ENCODE results near the gene DONSON. TPM values are rescaled to one million over a fixed set of nuclear protein-coding genes. Genes with fewer than 3 reads are reported as not detected.

DONSON gene
- total and polyA plus RNA-seq, 11 donors, result 4.0 to 18.6 (median 5.8) TPM

DNA sequence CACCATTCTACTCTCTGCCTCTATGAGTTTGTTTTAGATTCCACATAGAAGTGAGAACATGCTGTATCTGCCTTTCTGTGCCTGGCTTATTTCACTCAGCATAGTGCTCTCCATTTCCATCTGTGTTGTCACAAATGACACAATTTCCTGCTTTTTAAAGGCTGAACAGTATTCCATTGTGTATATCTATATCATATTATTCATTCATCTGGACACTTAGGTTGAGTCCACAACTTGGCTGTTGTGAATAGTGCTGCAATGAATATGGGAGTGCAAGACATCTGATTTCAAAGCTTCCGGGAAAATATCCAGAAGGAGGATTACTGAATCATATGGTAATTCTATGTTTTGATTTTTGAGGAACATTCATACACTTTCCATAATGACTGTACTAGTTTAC lies 20.1 kb upstream of the DONSON start:
- H3K4me3 ChIP-seq, result no peak overlapping the region
- H3K9me3 ChIP-seq, result no peaks in the 10 kb centered on the region
- no peaks in the 10 kb centered on the region for H3K27me3 ChIP-seq
- DNase-seq (no peak), ATAC-seq (no peak)
- H3K36me3 ChIP-seq, result peaks cover 0 to 81% (median 54%) of the 10 kb centered on the region in 9 donors
- TF ChIP-seq, protein P1, sequence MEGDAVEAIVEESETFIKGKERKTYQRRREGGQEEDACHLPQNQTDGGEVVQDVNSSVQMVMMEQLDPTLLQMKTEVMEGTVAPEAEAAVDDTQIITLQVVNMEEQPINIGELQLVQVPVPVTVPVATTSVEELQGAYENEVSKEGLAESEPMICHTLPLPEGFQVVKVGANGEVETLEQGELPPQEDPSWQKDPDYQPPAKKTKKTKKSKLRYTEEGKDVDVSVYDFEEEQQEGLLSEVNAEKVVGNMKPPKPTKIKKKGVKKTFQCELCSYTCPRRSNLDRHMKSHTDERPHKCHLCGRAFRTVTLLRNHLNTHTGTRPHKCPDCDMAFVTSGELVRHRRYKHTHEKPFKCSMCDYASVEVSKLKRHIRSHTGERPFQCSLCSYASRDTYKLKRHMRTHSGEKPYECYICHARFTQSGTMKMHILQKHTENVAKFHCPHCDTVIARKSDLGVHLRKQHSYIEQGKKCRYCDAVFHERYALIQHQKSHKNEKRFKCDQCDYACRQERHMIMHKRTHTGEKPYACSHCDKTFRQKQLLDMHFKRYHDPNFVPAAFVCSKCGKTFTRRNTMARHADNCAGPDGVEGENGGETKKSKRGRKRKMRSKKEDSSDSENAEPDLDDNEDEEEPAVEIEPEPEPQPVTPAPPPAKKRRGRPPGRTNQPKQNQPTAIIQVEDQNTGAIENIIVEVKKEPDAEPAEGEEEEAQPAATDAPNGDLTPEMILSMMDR (IDR thresholded peaks at IDR 0.05), result no peak
- TF ChIP-seq POLR2A (IDR thresholded peaks at IDR 0.05), result no peak
- intact Hi-C loops (cut with DNase I), result loop anchor here in 2 of 10 donors (10.0 kb wide), 2 partner anchors 404 to 774 kb away; no protein-coding TSS in a partner anchor
- 64 to 79% (median 75%) methylated on average over 1 of the region's 1 CpG for WGBS, 4 donors
- H3K27ac ChIP-seq, result no peak overlapping the region
- no peaks in the 10 kb centered on the region for H3K4me1 ChIP-seq

DNA sequence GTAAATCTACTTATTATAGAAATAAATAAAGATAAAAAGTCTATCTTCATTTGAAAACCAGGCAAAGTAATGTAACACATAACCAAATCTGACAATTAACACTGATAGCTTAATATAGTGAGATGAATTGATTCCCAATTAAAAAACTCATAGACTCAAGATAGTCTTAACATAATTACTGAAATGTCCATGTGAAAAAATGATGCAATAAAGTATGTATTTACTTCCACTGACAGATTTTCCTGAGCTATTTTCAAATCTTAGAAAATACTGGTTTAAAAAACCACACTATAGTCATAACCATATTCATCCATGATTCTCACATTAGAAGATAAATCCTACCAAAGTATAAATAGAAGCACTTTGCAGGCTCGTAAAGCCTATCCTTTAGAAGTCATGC lies 9.6 kb upstream of the DONSON start:
- WGBS, 4 donors, result 48 to 63% (median 52%) methylated on average over 1 of the region's 1 CpG
- intact Hi-C loops (cut with DNase I), result loop anchor here in 1 of 10 donors (10.0 kb wide), 1 partner anchor 53 kb away; the partner anchor contains the start of genes GART and SON
- ATAC-seq (no peak), DNase-seq (no peak)
- Histone ChIP-seq H3K4me1 (no peaks in the 10 kb centered on the region), H3K27me3 (no peaks in the 10 kb centered on the region), H3K36me3 (peaks cover 0 to 98% (median 84%) of the 10 kb centered on the region in 9 donors), H3K9me3 (no peaks in the 10 kb centered on the region), H3K4me3 (no peak overlapping the region), H3K27ac (no peak overlapping the region)
- no peak for TF ChIP-seq POLR2A (IDR thresholded peaks at IDR 0.05)
- TF ChIP-seq, protein P1 (IDR thresholded peaks at IDR 0.05), result no peak

DNA sequence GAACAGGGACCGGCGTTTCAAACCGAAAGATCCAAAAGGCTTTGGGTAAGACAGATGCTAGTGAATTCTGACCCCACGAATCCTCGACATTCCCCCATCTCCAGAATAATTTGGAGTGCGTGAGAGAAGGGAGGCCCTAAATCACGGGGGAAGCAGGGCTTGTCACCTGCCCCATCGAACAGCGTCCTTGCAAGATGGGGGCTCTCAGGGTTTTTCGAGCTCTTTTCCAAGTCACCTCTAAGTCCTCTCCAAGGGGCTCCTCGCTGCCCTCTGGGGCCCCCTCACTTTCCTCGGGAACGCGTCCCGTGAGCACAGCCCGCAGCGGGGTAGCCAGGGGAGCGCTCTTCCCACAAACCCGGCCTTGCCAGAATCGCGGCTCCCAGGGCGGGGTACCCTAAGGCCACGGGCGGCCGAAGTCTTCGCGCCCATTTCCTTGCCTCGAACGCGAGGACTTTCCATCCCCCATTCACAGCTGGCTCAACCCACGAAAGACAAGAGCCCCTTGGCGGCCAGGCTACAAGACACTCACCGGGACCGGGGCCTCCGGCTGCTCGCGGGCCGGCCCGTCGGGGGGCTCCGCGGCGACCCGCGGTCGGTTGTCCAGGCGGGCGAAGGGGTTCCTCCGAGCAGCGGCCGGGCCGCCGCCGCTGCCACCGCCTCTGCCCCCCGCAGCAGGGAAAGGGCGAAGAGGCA lies 546 bp downstream of the DONSON start:
- intact Hi-C loops (cut with DNase I), result loop anchor here in 4 of 10 donors (2.0 to 5.0 kb wide), 2 partner anchors 45 to 46 kb away; partner anchors contain the start of genes GART (in 4 of the 4) and SON (in 4 of the 4)
- Histone ChIP-seq H3K36me3 (peaks cover 0 to 16% (median 3%) of the 10 kb centered on the region in 9 donors), H3K4me1 (peaks cover 0 to 21% (median 10%) of the 10 kb centered on the region in 12 donors), H3K27me3 (no peaks in the 10 kb centered on the region), H3K27ac (peak overlapping the region; percentile 20 to 92 (median 86)), H3K4me3 (peak overlapping the region; percentile 64 to 94 (median 84)), H3K9me3 (no peaks in the 10 kb centered on the region)
- DNase-seq (peak in 4 of 5 donors; percentile 29 to 50 (median 44)), ATAC-seq (peak in 2 of 4 donors; percentile 16 to 36)
- 2 to 9% (median 3%) methylated on average over 14 to 57 of the region's 57 CpGs for WGBS, 4 donors
- no peak for TF ChIP-seq POLR2A (IDR thresholded peaks at IDR 0.05)
- TF ChIP-seq, protein P1 (IDR thresholded peaks at IDR 0.05), result peak in 1 of 12 donors; percentile 37

DNA sequence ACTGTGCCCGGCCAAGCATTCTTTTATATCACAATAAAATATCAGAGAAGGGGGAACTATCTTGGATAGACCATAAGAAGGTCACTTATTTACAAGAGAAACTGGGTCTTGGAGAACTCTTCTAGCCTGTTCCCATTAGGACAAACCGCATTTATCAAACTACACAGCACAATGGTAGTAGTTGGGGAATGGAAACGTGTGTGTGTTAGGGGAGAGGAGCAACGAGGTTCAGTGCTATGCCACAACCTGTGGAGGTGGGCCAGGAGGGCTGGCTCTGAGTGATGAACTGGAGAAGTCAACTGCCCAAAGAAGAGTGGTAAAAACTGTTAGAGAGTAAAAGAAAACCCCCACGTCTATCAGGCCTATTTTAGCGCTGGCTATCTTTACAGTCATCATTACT lies 1.6 kb downstream of the DONSON start:
- H3K4me1 ChIP-seq, result peaks cover 0 to 21% (median 10%) of the 10 kb centered on the region in 12 donors
- peaks cover 0 to 26% (median 6%) of the 10 kb centered on the region in 9 donors for H3K36me3 ChIP-seq
- no peak overlapping the region for H3K4me3 ChIP-seq
- intact Hi-C loops (cut with DNase I), result loop anchor here in 3 of 10 donors (5.0 kb wide), 1 partner anchor 45 kb away; the partner anchor contains the start of genes GART (in 3 of the 3) and SON (in 3 of the 3)
- no peak for ATAC-seq
- H3K9me3 ChIP-seq, result no peaks in the 10 kb centered on the region
- no peaks in the 10 kb centered on the region for H3K27me3 ChIP-seq
- WGBS, 4 donors, result 78 to 82% (median 80%) methylated on average over 6 of the region's 6 CpGs
- no peak for DNase-seq
- H3K27ac ChIP-seq, result no peak overlapping the region
- no peak for TF ChIP-seq POLR2A (IDR thresholded peaks at IDR 0.05)
- TF ChIP-seq, protein P1 (IDR thresholded peaks at IDR 0.05), result no peak

Data from heart left ventricle (tissue), 16 donors.